ENCODE results near the gene CLRN2.
"Not testable (repeated sequence)": the region's sequence is repeated elsewhere in the genome, so short reads cannot be mapped to it uniquely, and the experiment has no call there.

Gene CLRN2

DNA sequence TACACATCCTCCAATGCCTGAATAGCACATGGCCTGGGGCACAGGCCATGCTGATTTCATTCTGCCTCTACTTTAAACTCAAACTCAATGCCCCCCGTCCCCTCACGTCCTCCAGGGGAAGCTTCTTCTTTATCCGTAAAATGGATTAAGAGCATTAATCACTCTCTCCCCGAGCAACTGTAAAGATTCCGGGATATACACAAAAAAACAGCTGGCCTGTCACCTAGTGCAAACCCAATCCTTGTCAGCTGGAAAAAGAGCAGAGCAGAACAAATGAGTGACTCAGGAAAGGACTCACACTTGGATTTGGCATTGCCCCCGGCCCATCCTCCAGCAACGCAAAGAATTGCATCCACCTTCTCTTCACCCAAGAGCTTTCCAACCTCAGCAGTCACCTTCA lies 10.9 kb upstream of the CLRN2 start:
- DNase-seq (ENCODE audit: low spot score), result no peak

DNA sequence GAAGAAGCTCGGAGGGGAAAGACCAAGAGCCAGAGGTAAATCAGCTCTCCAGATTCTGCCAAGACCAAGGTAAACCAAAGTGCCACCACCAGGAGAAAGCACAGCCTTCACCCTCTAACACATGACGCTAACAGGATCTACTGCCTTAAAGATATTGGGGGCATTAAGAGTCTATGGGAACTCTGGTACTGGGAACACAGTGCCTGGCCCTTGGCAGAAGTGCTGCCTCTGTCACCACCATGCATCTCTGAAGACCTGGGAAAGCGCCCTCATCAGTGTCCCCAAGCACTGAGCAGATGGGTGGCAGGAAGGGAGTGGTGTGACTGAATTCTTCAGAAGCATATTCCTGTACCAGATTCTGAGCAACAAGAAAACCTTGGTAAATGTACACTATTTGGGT lies 4.4 kb upstream of the CLRN2 start:
- peak; percentile 14 for DNase-seq (ENCODE audit: low spot score)

DNA sequence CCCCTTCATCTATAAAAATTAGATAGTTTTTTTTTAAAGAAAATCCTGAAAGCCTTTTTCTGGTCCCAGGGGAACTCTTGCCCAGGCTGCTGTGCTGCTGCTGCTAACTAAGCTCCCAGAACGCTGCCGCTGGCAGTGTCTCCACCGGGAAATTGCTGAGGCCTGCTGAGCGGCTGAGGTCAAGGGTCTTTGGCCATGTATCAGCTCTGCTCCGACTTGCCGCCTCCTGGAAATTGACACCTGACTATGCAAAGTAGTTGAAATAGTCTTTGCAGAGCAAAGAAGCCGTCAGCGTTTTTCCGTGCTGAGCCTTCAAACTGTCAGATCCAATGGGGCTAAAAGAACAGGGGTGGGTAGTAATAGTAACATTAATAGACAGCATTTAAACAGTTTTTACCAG lies 3.9 kb upstream of the CLRN2 start:
- DNase-seq (ENCODE audit: low spot score), result no peak

DNA sequence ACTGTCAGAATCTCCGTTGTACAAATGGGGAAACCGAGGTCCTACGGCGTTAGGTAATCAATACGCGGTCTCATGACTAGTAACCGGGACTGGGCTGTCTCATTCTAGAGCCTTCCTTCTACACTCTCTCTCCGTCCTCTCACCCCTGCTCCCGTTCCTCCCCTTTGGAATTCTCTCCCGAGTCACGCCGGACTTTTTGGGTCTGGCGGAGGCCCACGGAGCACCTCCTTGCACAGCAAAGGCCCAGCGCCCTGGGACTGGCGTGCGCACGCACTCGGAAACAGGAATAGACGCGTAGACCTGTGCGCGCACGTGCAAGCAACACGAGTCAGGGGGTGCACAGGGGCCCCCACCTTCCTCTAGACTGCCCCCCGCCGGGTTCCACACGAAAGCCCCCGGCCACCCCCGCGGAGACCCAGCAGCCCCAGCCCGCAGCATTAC lies 3.4 kb upstream of the CLRN2 start:
- DNase-seq (ENCODE audit: low spot score), result peak; percentile 66

DNA sequence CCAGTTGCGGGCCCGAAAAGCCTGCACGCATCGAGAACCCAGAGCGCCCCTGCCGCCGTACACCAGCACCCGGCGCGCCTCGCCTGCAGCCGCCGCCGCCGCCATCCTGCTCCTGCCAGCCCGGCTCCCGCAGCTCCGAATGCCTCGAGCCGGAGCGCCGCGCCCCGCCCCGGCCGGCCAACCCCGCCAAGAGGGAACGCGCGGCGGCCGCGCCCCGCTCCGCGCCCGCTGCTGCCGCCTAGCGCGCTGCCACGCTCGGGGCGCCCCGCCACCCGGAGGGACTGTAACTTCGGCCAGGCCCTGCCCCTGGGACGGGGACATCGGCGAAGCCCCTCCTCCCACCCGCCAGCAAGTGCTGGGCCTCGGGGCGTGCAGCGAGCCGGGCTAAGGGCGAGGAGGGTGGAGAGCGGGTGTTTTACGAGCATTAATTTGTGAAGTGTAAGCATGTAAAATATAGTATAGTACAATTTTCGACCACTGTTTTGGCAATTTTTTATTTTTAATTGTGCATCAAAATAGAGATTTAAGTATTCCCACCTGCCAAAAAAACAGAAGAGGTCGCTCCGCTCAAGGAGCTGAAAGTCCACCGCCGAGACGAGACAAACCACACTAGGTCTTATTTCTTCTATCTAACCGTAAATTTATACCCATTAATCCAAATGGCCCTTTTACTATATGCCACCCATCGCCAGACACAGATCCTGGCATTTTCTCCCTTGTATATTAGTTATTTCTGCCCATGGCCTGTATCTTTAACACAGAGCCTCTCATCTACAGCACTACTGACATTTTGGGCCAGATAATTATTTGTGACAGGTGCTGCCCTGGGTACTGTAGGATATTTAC lies 2.8 kb upstream of the CLRN2 start, which contains the start of gene QDPR:
QDPR (minus strand) TSS at position 141 of the 846 bp plus-strand sequence; CDS start at position 105, 36 bp downstream.
- peak; percentile 86 for DNase-seq (ENCODE audit: low spot score)

DNA sequence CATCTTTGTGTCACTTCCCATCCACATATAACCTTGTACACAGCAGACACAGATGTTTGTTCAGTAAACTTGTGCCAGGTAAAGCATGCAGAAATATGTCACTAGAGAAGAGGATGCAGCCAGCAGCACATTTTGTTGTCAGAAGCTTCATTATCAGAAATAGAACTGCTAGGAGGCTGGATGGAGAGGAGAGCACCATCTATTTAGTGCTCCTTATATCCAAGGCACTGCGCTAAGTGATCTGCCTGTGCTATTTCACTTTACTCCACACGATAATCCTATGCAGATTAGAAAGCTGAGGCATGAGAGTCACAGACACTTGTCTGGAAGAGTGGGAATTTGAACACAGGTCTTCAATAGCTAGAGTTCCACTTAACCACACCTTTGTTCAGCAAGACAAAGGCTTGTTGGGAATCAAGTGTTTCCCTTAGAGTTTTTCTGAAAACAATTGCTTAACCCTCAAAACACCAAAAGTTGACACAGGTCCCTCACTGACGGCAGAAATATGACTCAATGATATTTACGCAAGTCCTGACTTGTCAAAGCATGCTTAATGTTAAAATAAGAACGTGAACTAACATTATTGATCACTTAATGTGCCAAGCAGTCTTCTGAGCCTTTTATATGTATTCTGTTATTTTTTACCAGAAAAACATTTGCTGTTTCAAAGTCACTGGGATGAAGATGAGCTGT lies 1.8 kb upstream of the CLRN2 start:
- peak; percentile 20 for DNase-seq (ENCODE audit: low spot score)

DNA sequence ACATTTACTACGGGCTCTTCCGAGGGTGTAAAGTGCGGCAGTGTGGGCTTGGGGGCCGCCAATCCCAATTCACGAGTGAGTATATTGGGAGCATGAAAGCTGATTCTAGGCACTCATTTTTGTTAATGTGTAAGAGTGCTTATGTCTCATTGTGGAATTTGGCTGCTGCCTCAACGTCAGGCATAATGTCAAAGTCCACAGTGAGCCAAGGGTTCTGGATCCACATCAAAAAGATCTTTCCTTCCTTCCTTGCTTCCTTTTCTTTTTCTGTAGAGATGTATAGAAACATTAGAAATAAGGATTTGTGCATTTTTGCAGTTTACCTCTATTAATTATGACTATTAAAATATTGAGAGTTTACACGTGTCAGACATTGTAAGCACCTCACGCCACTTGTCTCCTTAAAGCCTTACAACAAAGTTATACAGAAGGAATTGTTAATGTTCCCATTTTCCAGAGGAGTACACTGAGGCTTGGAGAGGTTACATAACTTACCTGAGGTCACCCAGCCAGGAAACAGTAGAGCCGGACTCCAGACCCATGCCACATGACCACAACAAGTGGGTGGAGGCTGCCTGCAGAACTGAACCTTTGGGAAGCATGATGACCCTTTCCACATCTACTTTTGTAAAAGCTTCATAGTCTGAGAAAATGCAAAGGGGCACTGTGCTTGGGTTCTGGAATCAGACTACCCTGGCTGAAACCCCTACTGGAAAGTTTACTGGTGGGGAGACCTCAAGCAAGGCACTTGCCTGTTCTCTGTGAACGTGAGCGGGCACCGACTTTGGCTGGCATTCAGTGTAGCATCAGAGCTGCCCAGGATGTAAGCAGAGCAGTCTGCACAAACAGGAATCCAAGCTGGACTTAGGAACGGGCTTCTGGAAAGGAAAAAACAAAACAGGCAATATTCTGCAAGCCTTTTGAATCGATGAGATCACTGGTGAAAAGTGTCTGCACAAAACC lies 761 bp downstream of the CLRN2 start:
- no peak for DNase-seq (ENCODE audit: low spot score)

DNA sequence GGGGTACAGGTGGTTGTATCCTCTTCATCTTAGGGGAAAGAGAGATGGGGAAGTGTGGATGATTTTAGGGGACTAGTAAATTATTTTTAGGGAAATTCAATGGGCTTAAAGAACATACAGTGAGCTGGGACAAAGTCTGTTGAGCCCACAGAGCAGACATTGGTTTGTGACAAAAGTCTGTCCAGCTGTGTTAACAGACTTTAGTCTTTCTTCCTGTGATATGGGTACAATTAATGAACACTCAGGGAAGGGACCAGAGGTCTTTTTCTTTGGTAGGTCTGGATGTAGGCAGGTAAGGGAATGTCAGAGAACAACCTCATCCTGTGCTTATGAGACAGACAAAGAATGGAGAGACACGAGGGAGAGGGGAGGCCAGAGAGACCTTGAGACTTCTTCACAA lies 2.0 kb downstream of the CLRN2 start:
- no peak for DNase-seq (ENCODE audit: low spot score)

DNA sequence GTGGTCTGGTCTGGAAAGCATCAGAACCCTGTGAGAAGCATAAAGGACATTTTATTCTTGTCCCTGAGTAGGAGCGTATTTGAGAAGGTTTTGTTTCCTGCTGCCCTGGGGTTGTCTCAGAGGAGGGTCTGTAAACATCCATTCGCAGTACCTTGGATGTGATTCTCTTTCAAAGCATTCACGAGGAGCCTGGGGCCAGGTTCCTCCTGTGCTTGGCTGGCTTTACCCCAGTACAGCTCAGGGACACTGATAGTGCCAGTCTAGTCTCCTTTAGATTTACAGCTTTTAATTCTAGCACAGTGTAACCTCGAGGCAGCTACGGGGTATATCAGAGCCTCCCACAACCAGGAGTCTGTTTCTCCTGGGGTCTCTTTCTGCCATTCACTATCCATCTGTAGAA lies 2.7 kb downstream of the CLRN2 start:
- no peak for DNase-seq (ENCODE audit: low spot score)

DNA sequence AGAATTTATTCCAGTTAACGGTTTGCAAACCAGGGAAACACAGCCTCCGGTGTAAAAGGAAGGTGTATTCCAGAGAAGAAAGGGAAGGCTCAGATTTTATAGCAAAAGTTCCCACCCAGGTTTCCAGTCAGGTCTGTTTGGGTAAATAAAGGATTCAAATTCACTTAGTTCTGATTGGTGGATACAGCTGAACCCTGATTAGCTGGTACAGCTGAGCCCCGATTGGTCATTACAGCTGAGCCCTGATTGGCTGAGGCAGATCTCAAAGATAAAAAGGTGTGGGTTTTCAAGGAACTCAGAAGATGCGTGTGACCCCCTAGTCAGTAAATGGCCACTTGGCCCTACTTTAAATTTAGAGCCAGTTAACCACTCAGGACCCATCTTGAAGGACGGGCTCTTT lies 6.6 kb downstream of the CLRN2 start:
- no peak for DNase-seq (ENCODE audit: low spot score)

DNA sequence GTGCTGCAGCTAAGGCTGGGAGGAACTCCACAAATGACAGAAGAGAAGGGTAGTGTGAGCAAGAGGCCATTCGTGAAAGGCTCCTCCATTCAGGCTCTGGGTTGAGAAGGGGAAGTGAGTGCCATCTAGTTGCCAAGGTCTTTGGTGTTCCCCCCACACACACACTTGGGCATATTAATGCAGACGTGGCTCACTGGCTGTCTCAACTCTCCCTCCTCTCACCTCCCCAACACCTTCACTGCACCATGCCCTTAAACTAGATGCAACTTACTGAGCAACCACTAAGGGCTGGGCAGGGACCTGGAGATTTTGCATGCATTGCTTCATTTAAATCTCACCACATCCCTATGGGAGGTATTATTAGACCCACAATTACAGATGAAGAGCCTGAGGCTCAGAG lies 8.7 kb downstream of the CLRN2 start:
- peak; percentile 10 for DNase-seq (ENCODE audit: low spot score)

DNA sequence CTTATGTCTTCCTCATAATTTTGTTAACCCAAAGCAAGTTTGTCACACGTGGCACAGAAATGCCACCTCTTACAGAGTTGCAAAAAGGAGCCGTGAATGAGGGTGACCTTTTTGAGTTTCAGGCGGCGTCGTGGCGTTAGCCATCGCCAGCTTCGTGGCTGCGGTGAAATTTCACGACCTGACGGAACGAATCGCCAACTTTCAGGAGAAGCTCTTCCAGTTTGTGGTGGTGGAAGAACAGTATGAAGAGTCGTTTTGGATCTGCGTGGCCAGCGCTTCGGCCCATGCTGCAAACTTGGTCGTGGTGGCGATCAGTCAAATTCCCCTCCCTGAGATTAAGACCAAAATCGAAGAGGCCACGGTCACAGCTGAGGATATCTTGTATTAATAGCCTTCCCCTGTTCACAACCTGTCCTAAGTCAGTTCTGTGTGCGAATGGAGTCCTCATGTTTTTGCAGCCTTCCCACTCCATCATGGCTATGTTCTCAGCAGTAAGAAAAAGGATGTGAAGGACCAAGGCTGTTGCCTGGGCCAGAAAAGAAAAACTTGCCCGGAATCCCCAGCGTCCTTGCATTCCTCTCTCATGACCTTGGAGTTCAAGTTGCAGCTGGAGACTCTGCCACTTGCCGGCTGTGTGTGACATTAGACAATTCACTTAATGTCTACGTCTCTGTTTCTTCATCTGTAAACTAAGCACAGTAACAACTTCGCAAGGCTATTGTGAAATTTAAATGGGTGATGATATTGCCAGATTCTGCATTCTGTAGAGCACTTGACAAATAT lies 11.9 kb downstream of the CLRN2 start:
- DNase-seq (ENCODE audit: low spot score), result no peak

DNA sequence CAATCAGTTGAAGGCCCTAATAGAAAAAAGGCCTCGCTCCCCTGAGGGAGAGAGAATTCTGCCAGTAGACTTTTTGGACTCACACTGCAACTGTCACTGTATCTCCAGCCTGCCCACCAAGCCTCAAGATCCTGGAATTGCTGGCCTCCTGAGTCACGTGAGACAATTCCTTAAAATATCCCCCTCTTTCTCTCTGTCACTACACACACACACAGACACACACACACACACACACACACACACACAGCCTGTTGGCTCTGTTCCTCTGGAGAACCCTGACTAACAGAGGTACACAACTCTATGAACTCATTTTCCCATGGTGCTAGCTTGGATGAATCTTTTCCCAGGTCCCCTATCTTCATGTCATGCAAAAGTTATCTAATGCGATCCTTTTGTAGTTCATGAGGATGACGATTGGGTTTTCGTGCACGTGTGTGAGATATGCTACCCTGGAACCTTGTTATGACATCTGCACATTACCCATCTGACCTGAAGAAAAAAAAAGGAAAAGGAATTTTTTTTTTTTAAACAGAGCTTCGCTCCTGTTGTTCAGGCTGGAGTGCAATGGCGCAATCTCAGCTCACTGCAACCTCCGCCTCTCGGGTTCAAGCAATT lies 13.7 kb downstream of the CLRN2 start:
- DNase-seq (ENCODE audit: low spot score), result no peak

DNA sequence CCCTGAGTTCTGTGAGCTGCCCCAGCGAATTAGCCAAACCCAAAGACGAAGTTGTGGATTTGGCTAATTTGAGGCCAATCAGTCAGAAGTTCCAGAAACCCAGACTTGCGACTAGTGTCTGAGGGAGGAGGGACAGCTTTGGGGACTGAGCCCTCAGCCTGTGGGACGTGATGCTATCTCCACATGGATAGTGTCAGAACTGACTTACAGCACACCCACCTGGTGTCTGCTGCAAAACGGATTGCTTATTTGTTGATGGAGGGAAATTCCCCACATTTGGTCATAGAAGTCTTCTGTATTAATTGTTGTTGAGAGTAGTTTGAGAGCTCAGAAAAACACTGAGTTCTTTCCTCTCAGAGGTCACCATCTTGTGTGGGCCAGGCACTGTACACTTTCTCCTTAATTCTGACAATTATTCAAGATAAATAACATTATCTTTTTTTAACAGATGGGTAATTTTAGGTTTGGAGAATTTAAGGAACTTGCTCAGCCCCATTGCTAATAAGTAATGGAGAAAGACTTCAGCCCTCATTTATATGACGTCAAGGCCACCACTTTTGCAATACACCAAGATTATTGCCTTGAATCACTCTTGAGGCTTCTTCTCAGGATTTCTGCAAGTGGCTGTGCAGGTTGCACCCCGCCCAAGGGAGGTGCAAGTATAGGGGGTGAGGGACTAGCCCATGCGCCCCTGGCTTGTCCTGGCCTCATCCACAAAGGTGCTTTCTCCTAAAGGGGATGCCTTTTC lies 16.7 kb downstream of the CLRN2 start:
- DNase-seq (ENCODE audit: low spot score), result no peak

DNA sequence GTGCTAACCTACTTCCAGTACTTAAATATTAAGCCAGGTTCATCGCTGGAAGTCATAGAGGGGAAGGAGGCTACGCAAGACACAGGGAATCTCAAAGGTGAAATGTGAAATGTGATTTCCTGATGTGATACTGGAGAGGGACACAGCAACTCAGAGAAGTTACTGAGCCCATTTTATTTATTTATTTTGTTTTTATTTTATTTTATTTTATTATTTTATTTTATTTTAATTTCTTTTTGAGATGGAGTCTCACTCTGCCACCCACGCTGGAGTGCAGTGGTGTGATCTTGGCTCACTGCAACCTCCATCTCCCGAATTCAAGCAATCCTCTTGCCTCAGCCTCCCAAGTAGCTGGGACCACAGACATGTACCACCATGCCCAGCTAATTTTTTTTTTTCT lies 19.7 kb downstream of the CLRN2 start:
- no peak for DNase-seq (ENCODE audit: low spot score)

DNA sequence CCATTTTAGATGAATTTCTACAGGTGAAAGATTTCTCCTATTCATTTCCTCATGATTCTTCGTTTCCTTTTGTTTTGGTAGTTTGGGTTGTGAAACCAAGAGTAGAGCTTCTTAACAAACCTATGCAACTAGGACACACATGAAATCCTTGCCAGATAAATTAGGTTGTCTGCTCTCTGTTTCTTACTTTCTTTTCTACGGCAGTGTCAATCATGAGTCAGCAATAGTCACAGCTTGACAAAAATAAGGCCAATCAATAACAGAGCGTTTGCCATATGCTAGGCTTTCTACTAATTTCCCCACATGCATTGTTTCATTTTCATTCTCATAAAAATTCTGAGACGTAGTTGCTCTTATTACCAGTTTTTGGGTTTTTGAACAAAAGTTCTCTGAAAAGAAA lies 20.3 kb downstream of the CLRN2 start:
- DNase-seq (ENCODE audit: low spot score), result no peak

DNA sequence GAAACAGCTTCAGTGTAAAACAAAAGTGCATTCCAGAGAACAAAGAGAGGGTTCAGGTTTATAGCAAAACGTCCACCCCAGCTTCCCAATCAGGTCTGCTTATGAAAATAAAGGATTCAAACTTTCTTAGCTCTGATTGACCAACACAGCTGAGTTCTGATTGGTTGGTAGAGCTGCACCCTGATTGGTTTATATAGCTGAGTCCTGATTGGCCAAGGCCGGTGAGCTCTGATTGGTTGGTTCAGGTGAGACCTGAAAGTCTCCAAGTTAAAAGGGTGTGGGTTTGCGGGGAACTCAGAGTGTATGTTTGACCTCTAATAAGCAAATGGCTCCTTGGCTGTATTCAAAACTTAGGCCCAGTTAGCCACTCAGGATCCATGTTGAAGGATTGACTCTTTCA lies 20.9 kb downstream of the CLRN2 start:
- DNase-seq (ENCODE audit: low spot score), result peak; percentile 50

DNA sequence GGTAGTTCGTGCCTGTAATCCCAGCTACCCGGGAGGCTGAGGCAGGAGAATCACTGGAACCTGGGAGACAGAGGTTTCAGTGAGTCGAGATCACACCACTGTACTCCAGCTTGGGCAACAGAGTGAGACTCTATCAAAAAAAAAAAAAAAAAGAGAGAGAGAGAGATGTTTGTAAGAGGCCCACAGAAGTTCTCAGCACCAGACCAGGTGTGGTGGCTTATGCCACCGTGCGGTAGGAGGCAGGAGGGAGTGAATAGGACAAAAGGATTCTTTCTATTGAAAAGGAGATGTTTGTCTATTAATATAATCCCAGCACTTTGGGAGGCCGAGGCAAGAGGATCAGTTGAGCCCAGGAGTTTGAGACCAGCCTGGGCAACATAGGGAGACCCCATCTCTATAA lies 22.1 kb downstream of the CLRN2 start:
- not testable (repeated sequence) for DNase-seq (ENCODE audit: low spot score)

DNA sequence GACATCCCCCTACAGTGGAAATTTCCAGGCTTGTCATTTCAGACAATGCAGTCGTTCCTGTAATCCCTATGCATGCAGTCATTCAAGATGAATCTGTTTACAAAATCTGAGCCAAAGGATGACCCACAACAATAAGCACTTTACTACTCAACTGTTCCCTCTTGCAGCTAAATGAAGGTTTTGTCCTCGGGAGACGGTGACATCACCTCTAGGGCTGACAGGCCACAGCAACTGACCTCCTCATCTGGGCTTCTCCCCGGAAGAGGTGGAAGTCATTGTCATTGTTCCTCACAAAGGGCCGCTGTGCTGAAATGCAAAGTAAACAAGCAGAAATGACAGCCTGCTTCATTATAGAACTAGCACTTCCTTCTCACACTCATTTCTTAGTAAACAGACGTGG lies 29.2 kb downstream of the CLRN2 start:
- DNase-seq (ENCODE audit: low spot score), result no peak

DNA sequence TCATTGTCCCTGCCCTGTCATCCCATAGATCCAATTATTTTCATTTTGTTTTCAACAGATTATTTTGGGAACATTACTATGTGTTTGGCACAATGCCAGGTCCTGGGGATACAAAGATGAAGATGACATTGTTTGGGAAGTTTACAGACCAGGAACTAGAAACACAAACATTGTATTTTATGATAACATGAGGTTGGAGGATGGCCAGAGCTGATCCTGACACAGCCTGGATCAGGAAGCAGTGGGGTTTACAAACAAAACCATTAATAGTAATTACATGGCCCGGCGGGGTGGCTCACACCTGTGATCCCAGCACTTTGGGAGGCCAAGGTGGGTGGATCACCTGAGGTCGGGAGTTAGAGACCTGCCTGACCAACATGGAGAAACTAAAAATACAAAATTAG lies 29.9 kb downstream of the CLRN2 start:
- DNase-seq (ENCODE audit: low spot score), result no peak

Data from NAMALWA (cell line).